Stimulated activated effector memory CD8-positive, alpha-beta T cell treated with anti-CD3 and anti-CD28 coated beads, Interleukin-12 subunit alpha, Interleukin-12 subunit beta, amount 100 ng/mL, for 72 hours (primary cell): ENCODE measurements around the gene SEMA6A.

ENCODE experiments used
- ATAC-seq: fragments of 150-1000 bp; cut with Tn5 transposase; 2 replicates; pipeline ENCODE4 v1.10.0; 2021
- DNase-seq, 2 donors: peaks; one replicate each; pipeline ENCODE4 v3.0.0; 2021 to 2022; ENCODE audit warnings: low spot score in 2 of 2
- H3K27ac Mint-ChIP-seq: one replicate; pipeline ENCODE4 v1.8.0; 2022; ENCODE audit warnings: mild to moderate bottlenecking, mixed read lengths
- H3K36me3 Mint-ChIP-seq: one replicate; pipeline ENCODE4 v1.8.0; 2022; ENCODE audit warnings: mild to moderate bottlenecking, mixed read lengths
- H3K4me1 Mint-ChIP-seq: one replicate; pipeline ENCODE4 v1.8.0; 2022; ENCODE audit warnings: mixed read lengths
- H3K4me3 Mint-ChIP-seq: one replicate; pipeline ENCODE4 v1.8.0; 2022; ENCODE audit warnings: mild to moderate bottlenecking, mixed read lengths
- H3K9me3 Mint-ChIP-seq: one replicate; pipeline ENCODE4 v1.8.0; 2022; ENCODE audit warnings: mixed read lengths

The SEMA6A gene

DNA sequence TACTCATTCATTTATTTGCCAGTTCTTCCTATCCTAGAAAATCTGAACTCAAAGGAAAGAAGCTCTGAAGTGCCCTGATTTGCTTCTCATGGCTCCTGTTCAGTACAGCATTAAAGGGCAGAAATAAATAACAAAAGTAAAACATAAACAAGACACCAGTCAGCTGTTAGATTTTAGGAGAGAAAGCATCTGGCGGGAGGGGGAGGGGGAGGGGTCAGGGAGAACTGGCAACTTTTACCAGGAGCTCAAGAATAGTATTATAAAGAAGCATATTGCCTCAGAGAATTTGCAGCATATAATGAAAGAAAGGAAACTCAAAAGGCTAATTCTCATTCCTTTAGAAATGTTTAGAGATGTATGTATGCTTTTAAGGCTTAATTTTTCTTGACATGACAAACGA, 68.1 kb downstream of the SEMA6A start:
- no peak overlapping the region for H3K27ac Mint-ChIP-seq
- no peak for ATAC-seq
- no peaks in the 10 kb centered on the region for H3K9me3 Mint-ChIP-seq
- no peak overlapping the region for H3K4me3 Mint-ChIP-seq
- no peak for DNase-seq
- no peaks in the 10 kb centered on the region for H3K36me3 Mint-ChIP-seq
- H3K4me1 Mint-ChIP-seq, result no peaks in the 10 kb centered on the region

DNA sequence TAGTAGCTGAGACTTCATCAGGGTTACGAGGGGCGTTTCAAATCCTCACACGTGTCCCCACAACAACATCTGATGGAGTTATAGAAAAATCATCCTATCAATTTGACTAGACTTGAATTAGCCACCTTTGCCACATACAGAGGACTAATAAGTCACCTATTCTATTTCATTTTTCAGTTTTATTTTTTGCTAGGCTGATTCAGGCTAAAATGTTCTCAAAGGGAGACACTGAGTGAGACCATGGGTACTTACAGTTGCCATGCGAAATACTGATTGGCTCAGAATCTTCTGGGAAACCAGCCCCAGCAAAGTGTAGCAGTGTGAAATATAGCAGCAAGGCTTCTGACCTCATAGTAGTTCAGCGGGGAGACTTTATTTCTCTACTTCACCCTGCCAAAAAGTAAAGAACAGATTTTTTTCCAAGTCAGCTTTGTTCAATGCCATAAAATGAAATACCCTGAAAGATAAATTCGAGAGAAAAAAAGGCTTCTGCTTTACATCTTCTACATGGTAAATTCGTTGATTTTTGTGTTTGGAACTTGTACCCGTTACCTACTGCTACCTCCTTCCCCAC, 69.9 kb downstream of the SEMA6A start:
- ATAC-seq (no peak), DNase-seq (no peak)
- H3K4me1 Mint-ChIP-seq, result no peaks in the 10 kb centered on the region
- no peak overlapping the region for H3K4me3 Mint-ChIP-seq
- H3K27ac Mint-ChIP-seq, result no peak overlapping the region
- no peaks in the 10 kb centered on the region for H3K36me3 Mint-ChIP-seq
- H3K9me3 Mint-ChIP-seq, result no peaks in the 10 kb centered on the region

DNA sequence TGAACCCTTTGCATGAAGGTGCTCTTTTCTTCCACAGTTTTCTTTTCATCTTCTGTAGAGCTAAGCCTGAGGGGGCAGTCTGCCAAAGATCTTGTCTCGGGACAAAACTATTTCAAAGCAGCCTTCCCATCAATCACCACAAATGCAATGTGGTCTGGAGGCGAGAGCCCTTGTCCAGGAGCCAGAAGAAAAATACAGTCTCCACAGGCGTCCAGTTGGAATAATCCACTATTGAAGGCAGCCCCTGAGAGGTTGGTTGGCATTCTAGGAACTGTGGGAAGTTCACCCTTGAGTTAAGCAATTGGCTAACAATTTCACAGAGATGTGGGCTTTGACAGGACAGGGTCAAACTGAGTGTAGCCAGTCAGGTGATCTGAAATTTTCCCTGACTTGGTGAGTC, 72.0 kb downstream of the SEMA6A start:
- Mint-ChIP-seq H3K4me1 (no peaks in the 10 kb centered on the region), H3K4me3 (no peak overlapping the region), H3K36me3 (no peaks in the 10 kb centered on the region), H3K27ac (no peak overlapping the region), H3K9me3 (no peaks in the 10 kb centered on the region)
- no peak for ATAC-seq
- DNase-seq, result no peak

DNA sequence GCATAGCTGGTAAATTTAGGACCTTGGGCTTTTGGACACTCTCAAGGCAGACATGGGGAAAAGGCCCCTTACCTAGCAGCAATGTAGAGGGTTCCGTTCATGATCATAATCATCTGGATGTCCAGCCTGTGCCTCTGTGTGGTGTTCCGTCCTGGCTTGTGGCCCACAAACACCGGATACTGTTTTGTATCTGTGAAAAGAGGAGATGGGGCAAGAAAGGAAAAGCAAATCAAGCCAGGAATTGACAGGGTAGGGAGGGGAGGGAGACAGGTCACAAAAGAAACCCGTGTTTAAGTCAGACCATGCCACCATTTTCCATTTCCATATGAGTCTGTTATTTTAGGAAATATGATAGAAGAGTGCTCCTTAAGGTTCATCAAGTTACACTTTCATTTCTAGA, 72.5 kb downstream of the SEMA6A start:
- DNase-seq (no peak), ATAC-seq (no peak)
- no peaks in the 10 kb centered on the region for H3K4me1 Mint-ChIP-seq
- no peaks in the 10 kb centered on the region for H3K36me3 Mint-ChIP-seq
- no peak overlapping the region for H3K4me3 Mint-ChIP-seq
- no peaks in the 10 kb centered on the region for H3K9me3 Mint-ChIP-seq
- no peak overlapping the region for H3K27ac Mint-ChIP-seq

DNA sequence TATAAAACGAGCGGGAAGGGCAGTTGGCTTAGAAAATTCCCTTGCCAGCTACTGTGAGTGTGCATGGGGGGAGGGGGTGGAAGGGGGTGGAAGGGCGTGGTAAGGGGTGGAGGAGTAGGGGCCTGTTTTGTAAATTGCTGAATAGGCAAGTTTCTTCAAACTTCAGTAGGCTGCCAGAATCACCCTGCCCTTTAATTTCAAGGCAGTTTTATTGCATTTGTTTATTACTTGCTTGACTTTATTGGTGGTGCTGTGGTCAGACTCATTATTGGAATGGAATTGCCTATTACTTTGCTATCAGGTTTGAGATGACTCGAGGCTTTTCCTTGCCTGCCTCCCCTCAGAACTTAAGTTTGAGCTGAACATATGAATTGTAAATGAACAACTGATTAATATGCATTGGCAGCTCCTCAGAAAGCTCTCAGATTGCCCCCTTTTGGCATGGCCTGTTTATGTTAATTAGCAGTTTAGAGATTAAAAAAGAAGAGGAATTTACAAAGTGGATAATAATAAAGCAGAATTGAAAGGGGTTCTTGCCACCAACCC, 76.0 kb downstream of the SEMA6A start:
- Mint-ChIP-seq H3K36me3 (no peaks in the 10 kb centered on the region), H3K4me3 (no peak overlapping the region), H3K4me1 (no peaks in the 10 kb centered on the region), H3K27ac (no peak overlapping the region), H3K9me3 (no peaks in the 10 kb centered on the region)
- no peak for ATAC-seq
- DNase-seq, result no peak

DNA sequence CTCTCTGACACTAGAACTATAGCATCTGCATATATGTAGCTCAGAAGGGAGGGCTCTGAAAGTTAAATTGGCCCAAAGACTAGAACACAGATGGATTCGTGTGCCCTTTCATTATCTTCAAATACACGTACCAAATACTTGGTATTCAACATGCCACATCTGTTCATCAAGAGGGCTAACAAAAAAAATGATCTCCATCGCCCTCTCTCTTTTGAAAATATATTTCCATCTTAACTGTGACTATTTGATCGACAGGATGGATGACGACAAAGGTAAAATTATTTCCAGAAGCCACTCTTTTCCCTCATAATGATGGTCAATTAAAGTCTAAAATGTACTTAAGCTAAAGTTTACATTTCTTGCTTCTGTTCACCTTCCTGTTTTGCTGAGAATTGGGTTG, 77.0 kb downstream of the SEMA6A start:
- ATAC-seq, result no peak
- H3K4me1 Mint-ChIP-seq, result no peaks in the 10 kb centered on the region
- no peak overlapping the region for H3K27ac Mint-ChIP-seq
- H3K4me3 Mint-ChIP-seq, result no peak overlapping the region
- DNase-seq, result no peak
- H3K36me3 Mint-ChIP-seq, result no peaks in the 10 kb centered on the region
- H3K9me3 Mint-ChIP-seq, result no peaks in the 10 kb centered on the region

DNA sequence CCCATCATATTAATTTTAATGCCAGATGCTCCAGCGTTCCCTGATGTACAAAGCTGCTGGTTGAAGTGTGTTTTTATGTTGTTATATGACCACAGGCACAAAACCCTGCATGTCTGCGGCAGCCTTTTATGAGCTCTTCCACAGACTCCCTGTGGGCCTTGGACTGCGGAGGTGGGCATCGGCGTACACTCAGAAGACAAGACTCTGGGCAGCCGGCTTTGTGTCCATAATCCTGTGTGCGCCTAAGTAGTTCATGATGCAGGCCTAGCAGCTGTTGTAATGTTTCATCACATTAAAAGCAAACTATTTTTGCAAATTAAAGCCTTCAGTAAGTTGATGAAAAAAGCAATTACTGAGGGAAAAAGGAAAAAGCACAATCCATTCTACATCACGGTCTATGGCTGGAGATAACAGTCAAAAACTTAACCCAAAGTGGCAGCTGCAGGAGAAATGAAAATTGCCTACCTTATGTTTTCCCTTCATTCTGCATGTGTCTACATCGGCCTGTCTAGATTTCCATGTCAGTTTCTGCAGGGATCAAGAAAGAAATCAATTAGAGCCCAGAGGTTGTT, 78.8 kb downstream of the SEMA6A start:
- no peaks in the 10 kb centered on the region for H3K9me3 Mint-ChIP-seq
- DNase-seq, result no peak
- no peak for ATAC-seq
- peaks cover 6% of the 10 kb centered on the region for H3K4me1 Mint-ChIP-seq
- no peaks in the 10 kb centered on the region for H3K36me3 Mint-ChIP-seq
- no peak overlapping the region for H3K27ac Mint-ChIP-seq
- H3K4me3 Mint-ChIP-seq, result no peak overlapping the region

DNA sequence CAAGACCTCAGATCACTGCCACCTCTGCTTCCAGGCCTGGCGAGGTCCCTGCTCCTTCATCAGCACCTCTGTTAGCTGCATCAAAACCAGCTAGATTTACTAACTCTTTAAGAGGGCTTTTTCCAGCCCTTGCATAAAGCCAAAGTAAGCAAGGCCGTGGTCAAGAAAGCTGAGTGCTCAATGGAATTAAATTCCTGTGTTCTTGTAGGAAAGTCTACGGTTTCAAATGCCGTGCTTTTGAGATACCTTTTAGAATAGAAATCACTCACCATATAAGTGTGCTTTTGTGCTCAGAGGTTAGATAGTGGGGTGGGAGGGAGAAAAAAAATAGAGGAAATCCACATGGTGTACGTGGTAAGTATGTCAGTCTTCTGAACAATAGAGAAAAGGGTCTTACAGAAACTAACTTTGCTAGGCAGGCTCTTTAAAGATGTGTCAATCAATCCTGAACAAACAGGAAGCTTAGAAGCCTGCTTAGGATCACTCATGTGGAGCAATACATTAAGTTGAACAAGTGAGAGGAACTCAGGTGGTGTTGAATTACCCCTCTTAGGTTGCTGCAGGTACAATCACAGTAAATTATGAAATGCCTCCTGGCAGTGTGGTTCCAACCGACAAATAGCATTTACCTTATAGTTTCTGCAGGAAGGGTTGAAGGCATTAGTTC, 79.7 kb downstream of the SEMA6A start:
- Mint-ChIP-seq H3K9me3 (no peaks in the 10 kb centered on the region), H3K4me3 (no peak overlapping the region), H3K36me3 (no peaks in the 10 kb centered on the region), H3K27ac (no peak overlapping the region), H3K4me1 (peaks cover 6% of the 10 kb centered on the region)
- ATAC-seq (no peak), DNase-seq (no peak)

DNA sequence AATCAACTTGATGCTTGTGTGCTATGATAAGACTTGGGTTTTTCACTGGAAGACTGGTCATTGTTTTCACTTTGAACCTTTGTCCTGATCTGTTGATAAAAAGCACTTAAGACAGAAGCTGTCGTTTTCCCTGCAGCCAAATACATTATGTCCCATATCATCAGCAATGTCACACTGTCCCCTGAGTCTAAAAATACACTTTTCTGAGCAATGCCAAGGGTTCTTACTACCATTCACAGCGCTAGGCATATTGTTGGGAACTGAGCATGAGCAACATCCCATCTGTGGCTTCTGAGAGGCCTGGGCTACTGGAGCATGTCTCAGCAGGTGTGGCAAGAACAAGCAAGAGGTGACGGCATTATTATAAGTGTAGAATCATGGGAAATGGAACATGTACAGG, 81.8 kb downstream of the SEMA6A start:
- no peak overlapping the region for H3K27ac Mint-ChIP-seq
- no peak overlapping the region for H3K4me3 Mint-ChIP-seq
- ATAC-seq (no peak), DNase-seq (no peak)
- H3K36me3 Mint-ChIP-seq, result no peaks in the 10 kb centered on the region
- peaks cover 6% of the 10 kb centered on the region for H3K4me1 Mint-ChIP-seq
- H3K9me3 Mint-ChIP-seq, result no peaks in the 10 kb centered on the region

DNA sequence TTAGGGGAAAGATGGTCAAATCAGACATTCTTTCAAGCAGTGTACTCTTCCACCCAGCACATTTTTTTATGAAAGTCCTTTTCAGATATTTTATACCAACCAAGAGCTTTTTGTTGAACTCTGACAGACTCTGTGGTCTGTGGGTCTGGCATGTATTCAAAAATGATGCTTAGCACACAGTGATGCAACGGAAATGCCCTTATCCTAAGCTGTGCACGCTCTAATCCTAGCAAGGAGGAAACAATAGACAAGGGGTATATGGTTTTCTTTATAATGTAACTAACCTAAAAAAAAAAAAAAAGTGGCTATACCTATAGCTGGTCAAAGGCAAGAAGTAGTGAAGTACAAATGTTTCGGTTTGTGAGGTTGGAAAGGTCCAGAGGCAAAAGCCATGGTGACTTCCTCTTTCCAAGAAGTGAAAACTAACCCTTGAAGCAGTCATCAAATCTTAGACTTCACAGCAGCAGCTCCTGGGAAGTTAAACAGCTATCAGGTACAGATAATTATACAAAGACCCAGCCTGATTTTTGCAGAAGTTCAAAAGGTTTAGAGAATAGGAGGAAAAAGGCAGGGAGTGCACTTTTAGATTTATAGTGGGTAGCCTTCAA, 82.5 kb downstream of the SEMA6A start:
- ATAC-seq (peak; percentile 72), DNase-seq (no peak)
- Mint-ChIP-seq H3K36me3 (no peaks in the 10 kb centered on the region), H3K4me1 (peaks cover 6% of the 10 kb centered on the region), H3K27ac (no peak overlapping the region), H3K9me3 (no peaks in the 10 kb centered on the region), H3K4me3 (no peak overlapping the region)

DNA sequence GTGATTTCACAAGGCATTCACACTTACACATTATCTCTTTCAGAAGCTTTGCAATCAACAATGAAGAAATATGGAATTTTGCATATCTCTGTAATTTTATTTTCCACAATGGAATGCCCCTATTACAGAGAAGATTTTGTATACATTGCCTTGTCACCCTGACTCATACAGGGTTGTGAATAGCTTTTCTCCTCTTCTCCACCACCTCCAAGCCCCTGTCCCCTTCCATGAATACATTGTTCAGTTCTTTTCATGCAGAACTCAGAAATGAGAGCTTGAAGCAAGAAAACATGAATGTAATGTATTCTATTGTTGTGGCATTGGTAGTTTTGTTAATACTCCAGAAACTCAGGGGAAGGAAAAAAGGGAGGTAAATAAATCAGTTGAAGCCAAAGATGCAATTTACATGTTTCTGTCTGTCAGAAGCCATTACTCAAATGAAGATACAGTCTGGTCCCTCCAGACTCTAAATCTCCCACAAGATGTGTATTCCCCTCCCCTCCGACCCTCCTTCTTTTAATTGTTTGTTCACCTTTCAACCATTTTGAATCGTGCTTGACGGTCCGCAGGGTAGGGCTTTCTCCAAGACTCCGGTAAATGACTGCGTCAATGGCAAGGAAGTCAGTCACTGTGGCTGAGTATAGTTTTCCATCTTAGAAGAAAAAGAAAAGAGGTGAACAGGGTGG, 86.1 kb downstream of the SEMA6A start:
- no peak overlapping the region for H3K4me3 Mint-ChIP-seq
- H3K4me1 Mint-ChIP-seq, result peaks cover 6% of the 10 kb centered on the region
- DNase-seq (no peak), ATAC-seq (no peak)
- no peak overlapping the region for H3K27ac Mint-ChIP-seq
- H3K36me3 Mint-ChIP-seq, result no peaks in the 10 kb centered on the region
- H3K9me3 Mint-ChIP-seq, result no peaks in the 10 kb centered on the region

DNA sequence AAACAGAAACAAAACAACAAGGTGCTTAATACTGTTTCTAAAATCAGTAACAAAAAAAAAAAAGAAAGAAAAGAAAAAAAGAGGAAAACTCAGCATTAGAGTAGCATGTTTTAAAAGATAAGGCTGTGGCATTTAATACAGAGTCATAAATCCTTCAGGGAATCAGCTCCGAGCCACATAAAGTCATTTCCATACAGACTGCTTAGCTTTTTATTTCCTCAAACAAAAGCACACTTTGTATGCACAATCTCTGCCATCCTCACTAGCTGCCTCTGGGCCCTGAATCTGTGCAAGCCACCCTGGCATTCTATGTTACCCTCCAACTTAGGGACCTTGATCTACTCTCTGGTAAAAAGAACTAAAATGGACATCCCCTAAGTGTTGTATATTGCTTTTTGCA, 87.6 kb downstream of the SEMA6A start:
- Mint-ChIP-seq H3K9me3 (no peaks in the 10 kb centered on the region), H3K4me1 (peaks cover 3% of the 10 kb centered on the region), H3K4me3 (no peak overlapping the region), H3K36me3 (no peaks in the 10 kb centered on the region), H3K27ac (no peak overlapping the region)
- no peak for DNase-seq
- no peak for ATAC-seq

DNA sequence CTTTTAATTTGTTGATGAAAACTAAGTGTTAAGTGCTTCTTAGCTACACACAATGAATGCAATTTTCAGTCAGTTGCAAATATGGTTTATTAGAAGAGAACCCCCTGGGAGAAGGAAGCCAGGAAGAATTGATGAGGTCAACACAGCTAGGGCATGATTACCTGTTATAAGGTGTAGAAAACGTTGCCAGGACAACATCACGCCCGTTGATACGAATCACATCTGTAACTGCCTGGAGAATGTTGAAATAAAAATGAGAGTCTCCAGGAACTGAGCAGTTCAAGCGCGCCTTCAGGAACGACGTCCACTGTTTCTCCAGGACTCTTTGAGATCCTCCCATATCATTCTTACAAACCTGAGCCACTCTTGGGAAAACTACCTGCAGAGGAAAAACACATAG, 88.0 kb downstream of the SEMA6A start:
- Mint-ChIP-seq H3K4me3 (no peak overlapping the region), H3K27ac (no peak overlapping the region), H3K4me1 (no peaks in the 10 kb centered on the region), H3K36me3 (no peaks in the 10 kb centered on the region), H3K9me3 (no peaks in the 10 kb centered on the region)
- ATAC-seq, result no peak
- DNase-seq, result no peak

DNA sequence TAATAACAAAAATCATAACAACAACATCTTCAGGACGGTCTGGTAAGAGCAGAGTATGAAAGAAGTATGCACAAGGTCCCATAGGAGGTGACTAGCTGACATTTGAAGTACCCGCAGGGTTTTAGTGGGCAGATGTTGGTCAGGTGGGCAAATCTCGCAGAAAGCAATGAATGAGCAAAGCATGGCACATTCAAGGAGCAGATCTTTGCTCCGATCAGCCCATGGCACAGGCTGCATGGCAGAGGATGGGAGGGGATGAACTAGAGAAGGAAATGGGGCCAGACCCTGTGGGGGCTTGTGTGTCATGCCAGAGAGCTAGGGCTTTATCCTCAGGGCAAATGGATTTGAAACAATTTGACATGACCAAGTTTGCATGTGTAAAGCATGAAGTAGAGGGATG, 90.0 kb downstream of the SEMA6A start:
- Mint-ChIP-seq H3K9me3 (no peaks in the 10 kb centered on the region), H3K4me3 (no peak overlapping the region), H3K27ac (no peak overlapping the region), H3K36me3 (no peaks in the 10 kb centered on the region), H3K4me1 (no peaks in the 10 kb centered on the region)
- ATAC-seq (no peak), DNase-seq (no peak)

DNA sequence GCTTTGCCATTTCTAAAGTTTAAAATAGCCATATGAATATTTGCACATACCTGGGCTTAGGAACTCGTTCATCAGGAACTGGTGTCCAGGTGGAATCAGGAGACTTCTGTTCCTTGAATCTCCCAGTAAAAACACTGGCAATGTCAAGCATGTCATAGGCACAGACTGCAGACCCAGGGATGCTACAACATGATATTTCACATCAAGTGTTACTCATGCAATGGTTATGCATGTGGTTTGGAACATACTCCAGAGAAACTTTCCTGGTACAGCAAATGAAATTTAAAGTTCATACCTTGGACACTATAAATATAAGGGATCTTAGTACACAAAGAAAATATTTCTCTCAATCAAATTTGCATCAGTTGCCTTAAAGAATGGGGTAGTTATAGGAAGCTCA, 92.2 kb downstream of the SEMA6A start:
- DNase-seq (no peak), ATAC-seq (no peak)
- Mint-ChIP-seq H3K9me3 (peaks cover 2% of the 10 kb centered on the region), H3K4me3 (no peak overlapping the region), H3K36me3 (no peaks in the 10 kb centered on the region), H3K4me1 (no peaks in the 10 kb centered on the region), H3K27ac (no peak overlapping the region)
